Endometrial microvascular endothelial cells (primary cell): Measurements from ENCODE around the gene ANKRD22. TPM values are rescaled to one million over a fixed set of nuclear protein-coding genes. Genes with fewer than 3 reads are reported as not detected.
"Not testable (repeated sequence)": the region's sequence is repeated elsewhere in the genome, so short reads cannot be mapped to it uniquely, and the experiment has no call there.

Experiments
- in situ Hi-C: cut with HindIII; loops from 2 replicates; pipeline ENCODE4 v1.10.0; 2017; ENCODE audit warnings: low sequenced_read_pairs, low pct_unique_long_range_greater_than_20kb; ENCODE audit errors: inconsistent ontology term
- total RNA-seq: library from RNA; depleted of rRNA; stranded (reverse); fragments of >200 nt; gene quantifications from one replicate; pipeline ENCODE4 v1.2.3, GENCODE V29; 2015; ENCODE audit errors: inconsistent ontology term

ANKRD22 gene
- total RNA-seq = not detected

DNA sequence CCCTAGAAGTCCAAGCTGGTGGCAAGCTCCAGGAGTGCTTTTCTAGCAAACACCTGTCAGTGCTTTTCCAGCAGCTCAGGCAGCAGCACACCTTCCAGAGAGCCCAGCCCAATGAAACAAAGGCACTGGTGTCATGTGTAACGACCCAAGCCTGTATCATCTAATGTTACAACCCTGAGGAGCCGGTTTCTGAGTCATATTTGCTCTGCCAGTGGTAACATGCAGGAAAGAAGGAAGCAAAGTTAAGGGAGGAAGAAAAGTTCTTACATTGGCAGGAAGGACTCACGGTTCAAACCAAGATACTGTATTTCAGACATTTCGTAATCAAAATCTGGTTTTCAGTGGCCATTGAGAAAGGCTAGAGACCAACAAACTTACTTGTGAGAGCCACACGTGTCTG, at the start of gene ANKRD22:
ANKRD22 (minus strand) TSS at position 139 of the 400 bp plus-strand sequence. CDS start 237 bp downstream, outside the sequence.
- in situ Hi-C loops = no loop called here

- in situ Hi-C loops = no loop called here
Observed at GRCh38 chr10:88899886-88900285, 48.2 kb upstream of the ANKRD22 start.

- in situ Hi-C loops = no loop called here
Observed at GRCh38 chr10:88898727-88899126, 47.1 kb upstream of the ANKRD22 start.

DNA sequence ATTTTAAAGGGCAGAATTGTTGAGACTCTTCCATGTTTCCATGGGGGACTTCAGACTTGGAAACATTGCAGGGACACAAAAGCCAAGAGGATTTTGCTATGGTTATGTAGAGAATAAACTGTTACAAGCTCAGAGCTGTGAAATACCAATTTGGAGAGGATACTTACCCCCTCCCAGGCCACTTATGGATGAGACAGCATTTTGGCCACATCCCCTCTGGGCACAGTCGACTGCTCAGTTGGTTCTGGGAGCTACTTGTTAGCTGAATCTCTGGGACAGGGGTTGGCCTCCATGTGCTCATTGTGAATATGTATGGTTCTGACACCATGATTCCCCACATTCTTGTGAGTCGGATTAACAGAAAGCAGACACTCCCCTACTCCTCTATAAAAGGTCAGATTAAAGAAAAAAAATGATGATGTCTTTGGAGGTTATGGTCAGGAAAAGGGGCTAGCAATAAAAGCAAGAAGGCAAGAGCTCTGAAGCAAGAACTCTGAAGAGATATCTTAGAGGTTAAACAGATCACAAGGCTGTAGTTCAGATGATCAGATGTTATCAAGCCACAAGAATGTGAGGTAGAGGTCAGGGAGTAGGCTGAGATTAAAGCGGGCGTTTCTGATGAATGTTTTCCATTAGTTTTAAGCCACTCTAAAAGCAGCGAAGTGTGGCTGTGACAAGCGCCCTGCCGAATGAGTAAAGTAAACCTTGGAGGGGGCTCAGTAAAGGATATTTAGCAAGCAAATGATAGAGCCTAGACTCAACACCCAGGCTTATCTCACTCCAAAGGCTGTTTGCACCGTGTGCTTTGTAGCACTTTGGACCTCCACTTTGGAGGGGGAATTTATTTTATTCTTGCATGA, 45.6 kb upstream of the ANKRD22 start:
- in situ Hi-C loops = no loop called here

DNA sequence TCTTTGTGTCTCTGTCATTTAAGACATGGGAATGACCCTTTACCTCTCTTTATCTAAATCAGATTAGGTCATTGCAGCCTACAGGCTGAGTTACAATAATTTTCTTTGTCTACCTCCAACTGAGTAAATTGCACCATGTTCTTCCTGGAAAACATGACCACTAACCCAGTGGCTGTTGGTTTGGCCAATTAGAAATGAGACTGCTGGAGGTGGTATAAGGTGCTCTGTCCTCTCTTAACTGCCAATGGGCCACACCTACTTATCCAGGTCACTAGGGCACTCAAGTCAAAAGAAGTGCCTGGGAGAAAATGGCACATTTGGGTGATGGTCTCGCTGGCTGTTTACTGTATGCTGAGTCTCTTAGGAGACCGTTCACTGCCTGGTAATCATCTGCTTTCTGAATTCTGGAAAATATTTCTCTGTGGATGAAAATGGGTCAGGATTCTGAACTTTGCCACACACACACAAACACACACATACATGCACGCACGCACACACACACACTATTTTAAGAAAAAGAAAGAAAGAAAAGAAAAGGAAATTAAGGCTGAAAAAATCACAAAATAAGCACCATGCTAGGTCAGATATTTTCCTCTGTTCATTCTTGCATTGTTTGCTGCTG, 44.8 kb upstream of the ANKRD22 start:
- in situ Hi-C loops = no loop called here

DNA sequence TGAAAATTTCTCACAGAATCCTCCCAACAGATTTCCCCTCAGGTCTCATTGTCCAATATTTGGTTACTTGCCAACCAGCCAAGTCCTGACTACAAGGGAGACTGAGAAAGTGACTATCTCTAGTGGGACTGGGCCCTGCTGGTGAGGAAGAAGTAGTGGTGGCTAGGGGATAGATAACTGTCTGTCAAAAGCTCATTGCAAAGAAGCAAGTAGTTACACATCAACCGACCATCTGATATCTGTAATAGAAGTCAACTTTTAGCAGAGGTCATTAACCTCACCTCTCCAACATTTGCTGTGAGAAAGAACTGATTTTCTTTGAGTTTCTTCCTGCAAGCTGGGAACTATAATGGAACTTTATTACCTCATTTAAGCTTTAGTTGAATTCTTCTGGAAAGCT, 43.6 kb upstream of the ANKRD22 start:
- in situ Hi-C loops = no loop called here

GRCh38 chr10:88893611-88894010, 42.0 kb upstream of the ANKRD22 start:
- in situ Hi-C loops = no loop called here

DNA sequence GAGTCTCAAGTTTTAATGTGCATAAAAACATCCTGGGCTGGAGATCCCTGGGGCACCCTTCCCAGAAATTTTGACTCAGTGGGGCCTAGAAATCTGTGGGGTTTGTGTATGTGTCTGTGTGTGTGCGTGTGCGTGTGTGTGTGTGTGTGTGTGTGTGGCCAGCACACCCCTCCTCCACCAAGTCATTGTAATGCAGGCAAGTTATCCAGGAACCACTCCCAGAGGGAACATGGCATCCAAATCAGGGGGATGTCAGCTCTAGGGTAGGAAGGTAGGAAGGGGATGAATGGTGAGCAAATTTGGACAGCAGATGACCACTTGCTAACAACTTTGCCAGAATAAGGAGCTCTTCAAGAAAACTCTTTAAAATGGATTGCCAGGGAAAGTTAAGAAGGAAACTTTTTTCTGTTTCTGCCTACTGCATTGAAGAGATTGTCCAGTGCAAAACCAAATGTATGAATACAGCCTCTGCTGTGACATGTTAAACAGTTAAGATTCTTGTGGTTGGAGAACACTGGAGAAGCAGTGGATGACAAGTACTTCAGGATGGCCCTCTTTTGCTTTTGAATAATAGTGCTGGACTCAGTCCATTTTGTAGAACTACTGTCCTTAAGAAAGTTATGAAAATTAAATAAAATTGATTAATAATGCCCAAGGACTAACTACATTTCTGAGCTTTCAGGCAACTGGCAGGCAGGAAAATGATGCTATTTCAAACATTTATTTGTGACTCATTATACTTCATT, 40.8 kb upstream of the ANKRD22 start:
- in situ Hi-C loops = no loop called here

GRCh38 chr10:88890681-88891381, 39.2 kb upstream of the ANKRD22 start:
- in situ Hi-C loops = no loop called here

DNA sequence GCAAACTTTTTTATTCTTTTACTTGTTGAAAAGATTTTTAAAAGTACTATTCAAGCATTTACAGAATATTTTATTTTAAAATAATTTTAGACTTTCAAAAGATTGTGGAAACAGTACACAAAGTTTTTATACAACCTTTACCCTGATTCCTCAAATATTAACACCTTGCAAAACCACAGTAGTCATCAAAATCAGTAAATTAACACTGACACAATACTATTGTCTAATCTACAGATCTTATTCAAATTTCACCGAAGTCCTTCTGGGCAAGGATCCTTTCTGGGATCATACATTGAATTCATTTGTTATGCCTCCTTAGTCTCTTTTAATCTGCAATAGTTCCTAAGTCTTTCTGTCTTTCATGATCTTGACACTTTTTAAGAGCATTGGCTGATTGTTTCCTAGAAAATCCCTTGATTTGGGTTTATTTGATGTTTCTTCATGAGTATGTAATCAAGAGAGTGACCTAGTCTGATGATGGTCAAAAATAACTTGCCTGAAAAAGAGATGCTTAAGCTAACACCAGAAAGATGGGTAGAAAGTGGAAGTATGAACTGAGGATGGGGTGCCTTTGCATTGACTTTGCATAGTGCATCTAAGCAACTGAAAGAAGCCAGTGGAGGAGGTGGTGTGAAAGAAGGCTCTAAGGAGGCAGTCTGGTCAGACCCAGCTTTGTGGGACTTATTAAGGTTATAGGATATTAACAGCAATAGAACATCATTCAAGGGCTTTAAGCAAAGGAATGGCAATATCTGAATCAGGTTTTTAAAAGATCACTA, 38.1 kb upstream of the ANKRD22 start:
- in situ Hi-C loops = no loop called here

- in situ Hi-C loops = no loop called here
Observed at GRCh38 chr10:88888810-88889445, 37.3 kb upstream of the ANKRD22 start.

GRCh38 chr10:88886557-88886956, 34.9 kb upstream of the ANKRD22 start:
- in situ Hi-C loops = no loop called here

- in situ Hi-C loops = no loop called here
Observed at GRCh38 chr10:88883448-88883809, 31.8 kb upstream of the ANKRD22 start.

- in situ Hi-C loops = not testable (repeated sequence)
Observed at GRCh38 chr10:88882646-88883447, 31.2 kb upstream of the ANKRD22 start.

GRCh38 chr10:88881922-88882645, 30.4 kb upstream of the ANKRD22 start:
- in situ Hi-C loops = no loop called here

DNA sequence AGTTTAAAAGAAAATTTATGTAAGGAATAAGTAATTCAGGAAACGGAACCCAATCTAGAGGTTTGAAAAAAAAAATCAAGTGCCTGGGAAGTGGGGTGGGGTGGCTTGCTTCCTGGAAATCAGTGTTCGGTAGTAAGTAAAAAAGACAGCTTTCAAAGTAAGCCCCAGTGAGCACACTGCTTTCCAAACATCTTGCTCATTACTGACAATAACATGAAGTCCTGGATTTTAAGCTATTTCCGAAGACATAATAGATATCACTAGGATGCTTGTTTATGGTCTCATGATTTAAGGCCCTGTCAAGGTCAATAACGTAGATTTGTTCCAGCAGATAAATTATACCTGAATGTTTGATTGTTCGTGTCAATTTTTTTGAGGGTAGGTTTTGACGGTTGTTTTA, 29.7 kb upstream of the ANKRD22 start:
- in situ Hi-C loops = no loop called here
